Medulla oblongata (tissue), 1 donor: ENCODE results near the gene NME1.
"Not testable (repeated sequence)": the region's sequence is repeated elsewhere in the genome, so short reads cannot be mapped to it uniquely, and the experiment has no call there.

Experiments
- DNase-seq: peaks from one replicate; pipeline ENCODE4 v3.0.0-alpha.2; 2015; ENCODE audit errors: extremely low spot score

Gene NME1

DNA sequence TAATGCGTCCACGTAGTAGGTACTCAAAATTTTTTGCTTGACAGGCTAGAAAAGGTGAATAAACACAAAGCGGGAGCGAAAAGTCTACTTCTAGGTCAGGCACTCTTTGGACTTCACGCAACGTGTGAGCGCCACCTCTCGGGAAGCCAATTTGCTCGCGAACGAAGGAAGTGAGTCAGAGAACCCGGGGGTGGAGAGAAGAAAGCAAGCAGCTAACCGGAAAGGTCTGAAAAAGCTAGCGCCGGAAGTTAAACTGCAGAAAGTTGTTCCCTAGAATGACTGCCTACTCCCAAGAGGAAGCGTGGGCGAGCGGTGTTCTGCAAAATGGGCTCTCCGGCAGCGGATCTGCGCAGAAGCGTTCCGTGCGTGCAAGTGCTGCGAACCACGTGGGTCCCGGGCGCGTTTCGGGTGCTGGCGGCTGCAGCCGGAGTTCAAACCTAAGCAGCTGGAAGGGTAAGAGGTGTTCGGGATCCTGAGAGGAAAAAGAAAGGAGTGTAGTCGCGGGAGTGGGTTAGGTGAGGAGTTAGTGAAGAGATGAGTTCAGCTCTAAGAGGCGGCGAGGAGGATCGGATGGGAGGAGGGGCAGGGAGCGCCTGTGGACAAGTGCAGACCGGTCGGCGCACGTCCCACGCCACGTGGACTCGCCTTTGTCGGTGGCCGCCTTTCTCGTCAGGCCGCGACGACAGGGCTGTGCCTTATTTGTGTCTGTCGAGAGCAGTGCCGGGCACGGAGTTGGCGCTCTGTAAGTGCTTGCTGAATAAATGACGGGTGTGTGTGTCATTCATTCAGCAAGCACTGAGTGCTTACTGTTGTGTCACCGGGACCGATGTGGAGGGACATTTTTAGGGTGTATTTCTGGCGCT, at the start of gene NME1:
Gene NME1 (plus strand): TSS at position 350 of the 863 bp plus-strand sequence. CDS start 2,096 bp downstream, outside the sequence.
- DNase-seq, result peak; percentile 100

DNA sequence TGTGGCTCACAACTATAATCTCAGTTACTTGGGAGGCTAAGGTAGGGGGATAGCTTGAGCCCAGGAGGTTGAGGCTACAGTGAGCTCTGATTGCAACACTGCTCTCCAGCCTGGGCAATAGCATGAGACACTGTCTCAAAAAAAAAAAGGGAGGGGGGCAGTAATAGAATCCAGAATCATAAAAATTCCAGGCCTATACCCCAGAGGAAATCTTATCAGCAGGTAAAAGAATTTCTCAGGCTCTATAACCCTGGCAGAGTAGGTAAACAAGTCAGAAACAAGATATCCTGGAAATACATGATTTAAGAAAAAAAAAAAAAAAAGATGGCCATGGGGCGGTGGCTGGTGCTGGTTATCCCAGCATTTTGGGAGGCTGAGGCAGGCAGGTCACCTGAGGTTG, 45.6 kb upstream of the NME1 start:
- DNase-seq, result no peak

DNA sequence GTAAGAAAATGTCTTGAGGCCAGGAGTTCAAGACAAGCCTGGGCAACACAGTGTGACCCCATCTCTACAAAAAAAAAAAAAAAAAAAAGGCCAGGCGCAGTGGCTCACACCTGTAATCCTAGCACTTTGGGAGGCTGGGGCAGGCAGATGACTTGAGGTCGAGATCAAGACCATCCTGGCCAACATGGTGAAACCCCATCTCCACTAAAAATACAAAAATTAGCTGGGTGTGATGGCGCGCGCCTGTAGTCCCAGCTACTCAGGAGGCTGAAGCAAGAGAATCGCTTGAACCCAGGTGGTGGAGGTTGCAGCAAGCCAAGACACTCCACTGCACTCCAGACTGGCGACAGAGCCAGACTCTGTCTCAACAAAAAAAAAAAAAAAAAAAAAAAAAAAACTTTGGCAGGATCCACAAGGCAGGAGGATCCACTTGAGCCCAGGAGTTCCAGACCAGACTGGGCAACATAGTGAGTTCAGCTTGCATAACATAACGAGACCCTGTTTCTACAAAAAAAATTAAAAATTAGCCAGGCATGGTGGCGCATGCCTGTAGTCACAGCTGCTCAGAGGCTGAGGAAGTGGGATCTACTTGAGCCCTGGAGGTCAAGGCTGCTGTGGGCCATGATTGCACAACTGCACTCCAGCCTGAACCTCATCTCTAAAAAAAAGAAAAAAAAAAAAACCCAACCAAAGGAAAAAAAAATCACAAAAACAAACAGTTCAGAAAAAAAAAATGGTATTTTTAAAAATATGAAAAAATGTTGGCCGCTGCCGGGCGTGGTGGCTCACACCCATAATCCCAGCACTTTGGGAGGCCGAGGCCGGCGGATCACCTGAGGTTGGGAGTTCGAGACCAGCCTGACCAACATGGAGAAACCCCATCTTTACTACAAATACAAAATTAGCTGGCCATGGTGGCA, 40.8 kb upstream of the NME1 start:
- DNase-seq, result peak; percentile 33

DNA sequence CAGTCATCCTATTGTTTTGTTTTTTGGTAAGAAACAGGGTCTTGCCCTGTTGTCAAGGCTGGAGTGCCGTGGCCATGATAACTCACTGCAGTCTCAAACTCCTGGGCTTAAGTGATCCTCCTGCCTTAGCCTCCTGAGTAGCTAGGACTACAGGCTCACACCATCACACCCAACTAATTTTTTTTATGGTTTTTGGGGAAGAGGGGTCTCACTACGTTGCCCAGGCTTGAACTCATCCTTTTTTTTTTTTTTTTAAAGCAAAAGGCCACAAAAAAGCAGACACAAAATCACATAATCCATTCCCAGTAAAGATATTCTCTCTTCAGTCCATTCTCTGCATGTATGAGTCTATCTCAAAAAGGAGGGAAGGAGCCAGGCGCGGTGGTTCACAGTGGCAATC, 38.2 kb upstream of the NME1 start:
- no peak for DNase-seq

DNA sequence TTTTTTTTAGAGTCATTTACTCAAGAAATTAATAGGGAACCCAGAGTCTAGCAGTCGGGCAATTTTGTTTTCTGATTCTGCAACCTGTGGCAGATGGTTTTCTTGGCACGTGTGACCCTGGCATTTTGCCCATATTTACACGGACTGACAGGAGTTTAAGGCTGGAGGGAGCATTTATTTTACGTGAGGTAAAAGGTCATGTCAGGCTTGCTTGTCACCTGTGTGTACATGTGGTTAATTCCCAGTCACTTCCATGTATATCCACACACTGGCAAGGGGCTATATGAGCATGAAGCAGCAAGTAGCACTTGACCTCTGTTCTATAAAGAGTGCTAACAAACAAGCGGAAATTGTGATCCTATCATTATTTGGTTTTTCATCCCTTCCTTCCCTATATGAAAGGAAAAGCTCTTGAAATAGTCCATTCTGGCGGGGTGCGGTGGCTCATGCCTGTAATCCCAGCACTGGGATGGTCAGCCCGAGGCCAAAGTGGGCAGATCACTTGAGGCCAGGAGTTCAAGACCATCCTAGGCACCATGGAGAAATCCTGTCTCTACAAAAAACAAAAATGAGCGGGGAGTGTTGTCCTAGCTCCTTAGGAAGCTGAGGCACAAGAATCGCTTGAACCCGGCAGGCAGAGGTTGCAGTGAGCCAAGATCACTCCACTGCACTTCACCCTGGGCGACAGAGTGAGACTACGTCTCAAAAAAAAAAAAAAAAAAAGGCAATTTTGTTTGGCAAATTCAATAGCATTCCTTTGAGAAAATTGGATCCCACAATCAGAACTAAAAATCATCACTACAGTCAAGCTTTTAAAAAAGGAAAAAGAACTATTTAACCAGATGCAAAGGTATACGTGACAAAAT, 34.8 kb upstream of the NME1 start:
- DNase-seq, result peak; percentile 27

DNA sequence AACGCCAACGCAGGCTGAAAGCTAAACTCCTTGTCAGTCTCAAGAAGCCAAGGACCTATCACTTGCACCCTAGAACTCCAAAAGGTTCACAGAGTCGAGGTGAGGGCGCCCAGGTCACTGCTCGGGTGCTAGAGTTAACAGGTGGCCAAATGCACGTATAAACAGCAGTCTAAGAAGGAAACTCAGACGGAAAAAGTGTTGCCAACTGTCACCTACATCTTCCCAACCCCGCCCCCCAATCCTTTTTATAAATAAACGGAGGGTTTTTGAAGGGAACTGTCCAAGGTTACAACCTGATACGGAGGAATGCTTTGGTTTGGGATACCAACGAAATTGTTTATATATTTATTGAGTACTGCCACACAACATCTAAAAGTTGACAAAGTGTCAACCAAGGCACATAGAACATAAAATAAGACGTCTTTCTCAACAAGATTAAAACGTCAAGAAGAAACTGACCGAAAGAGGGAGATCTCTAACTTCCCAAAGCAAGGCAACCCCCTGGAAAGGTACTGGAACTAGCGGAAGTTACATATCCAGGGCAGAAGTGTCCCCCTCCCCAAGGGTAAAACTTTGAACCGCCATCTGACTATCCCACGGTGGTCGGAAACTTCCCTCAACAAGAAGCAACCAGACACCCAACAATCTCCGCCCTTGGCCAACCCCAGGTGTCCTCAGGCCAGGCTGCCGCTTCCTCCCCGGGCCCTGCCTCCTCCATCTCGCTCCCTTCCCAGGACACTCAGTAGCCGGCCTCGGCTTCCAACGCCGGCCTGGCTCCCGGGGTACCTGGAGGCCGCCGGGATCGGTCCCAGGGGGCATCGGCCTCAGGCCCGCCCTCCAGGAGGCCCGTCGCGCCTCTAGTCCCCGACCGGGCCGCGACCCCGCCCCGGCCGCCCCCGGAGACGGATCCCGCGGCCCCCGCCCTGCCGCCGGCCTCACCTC, 33.7 kb upstream of the NME1 start:
- DNase-seq, result peak; percentile 72

DNA sequence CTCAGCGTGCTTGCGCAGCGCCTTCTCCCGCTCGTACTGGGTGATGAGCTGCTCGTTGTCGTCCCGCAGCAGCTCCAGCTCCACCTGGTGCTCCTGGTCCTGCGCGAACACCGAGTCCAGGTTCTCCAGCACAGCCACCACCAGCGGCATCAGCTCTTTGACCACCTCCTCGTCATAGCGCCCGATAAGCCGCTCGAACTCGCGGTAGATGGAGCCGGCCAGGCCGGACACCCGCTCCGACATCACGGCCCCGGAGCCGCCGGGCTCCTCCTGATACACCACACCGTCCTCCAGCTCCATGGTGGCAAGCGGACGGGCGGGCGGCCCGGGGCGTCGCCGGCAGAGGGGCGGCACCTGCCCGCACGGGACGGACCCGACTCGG, 33.0 kb upstream of the NME1 start:
- DNase-seq, result peak; percentile 27

DNA sequence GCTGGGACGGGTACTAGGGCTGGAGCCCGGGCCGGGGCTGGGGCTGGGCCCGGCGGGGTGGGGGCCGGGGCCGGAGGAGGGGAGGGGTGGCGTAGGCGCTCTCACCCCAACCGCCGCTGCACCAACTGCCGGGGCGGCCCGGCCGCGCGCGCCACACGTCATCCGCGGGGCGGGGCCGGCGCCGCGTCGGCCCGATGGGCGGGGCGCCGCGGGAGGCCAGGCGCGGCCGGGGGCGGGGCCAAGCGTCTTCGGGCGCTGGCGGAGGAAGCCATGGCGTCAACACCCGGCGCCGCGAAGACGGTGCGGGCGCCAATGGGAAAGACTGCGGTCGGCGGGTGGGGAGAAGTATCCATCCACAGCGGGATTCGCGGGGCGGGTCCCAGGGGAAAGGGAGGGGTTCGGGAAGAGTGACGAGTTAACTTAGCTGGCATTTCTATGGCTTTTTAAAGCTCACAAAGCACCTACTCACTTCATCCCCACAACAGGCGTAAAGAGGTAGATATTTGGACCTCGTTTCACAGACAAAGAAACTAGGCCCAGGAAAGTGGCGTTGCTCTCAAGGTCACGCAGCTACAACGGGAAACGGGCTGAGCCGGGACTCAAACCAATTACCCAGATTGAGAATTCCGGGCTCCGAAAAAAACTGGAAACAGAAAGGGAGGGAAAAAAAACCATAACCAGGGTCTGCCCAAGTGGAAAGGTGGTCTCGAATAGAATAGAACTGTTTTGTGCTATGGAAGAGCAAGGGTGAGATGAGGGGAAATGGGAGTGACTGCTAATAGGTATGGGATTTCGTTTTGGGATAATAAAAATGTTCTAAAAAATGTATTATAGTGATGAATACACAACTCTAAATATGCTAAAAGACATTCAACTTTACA, 32.4 kb upstream of the NME1 start, which contains the start of gene SPAG9:
Gene SPAG9 (minus strand): TSS at position 130 of the 881 bp plus-strand sequence. CDS start 212 bp downstream, outside the sequence.
- DNase-seq, result peak; percentile 95

DNA sequence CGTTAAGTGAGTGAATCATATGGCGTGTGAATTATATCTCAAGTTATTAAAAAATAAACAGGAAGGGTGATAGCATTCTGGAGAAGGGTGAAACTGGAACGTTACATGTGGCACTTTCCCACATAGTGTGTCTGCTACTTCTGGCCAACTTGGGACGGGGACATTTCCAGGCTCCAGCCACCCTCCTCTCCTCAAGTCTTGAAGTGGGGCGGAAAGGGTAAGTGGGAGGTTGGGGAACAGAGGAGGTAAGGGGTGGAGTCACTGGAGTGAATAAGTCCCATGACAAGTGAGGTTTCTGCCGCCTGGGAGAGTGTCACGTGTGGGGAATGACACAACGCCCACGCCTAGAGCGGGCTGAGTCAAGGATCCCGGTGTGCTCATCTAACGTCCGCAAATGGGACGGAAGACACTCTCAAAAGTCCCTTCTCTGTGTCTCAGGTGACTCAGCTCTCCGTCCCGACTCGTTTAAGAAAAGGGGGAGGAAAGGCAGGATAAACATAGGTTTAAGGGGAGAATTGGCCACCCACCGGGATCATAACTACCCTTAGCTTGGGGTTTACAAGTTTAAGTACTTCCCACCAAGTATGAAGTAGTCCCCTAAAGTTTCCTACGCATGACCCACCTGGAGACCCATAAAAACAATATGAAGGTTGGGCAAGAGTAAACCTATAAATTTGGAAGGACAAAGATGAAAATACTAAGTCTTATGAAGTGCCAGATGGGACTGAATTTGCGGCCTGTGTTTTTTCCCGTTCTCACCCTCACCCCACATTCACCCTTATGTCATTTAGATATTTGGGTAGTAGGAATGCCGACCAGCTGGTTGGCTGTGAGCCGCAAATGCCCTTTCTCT, 31.5 kb upstream of the NME1 start:
- peak; percentile 94 for DNase-seq

DNA sequence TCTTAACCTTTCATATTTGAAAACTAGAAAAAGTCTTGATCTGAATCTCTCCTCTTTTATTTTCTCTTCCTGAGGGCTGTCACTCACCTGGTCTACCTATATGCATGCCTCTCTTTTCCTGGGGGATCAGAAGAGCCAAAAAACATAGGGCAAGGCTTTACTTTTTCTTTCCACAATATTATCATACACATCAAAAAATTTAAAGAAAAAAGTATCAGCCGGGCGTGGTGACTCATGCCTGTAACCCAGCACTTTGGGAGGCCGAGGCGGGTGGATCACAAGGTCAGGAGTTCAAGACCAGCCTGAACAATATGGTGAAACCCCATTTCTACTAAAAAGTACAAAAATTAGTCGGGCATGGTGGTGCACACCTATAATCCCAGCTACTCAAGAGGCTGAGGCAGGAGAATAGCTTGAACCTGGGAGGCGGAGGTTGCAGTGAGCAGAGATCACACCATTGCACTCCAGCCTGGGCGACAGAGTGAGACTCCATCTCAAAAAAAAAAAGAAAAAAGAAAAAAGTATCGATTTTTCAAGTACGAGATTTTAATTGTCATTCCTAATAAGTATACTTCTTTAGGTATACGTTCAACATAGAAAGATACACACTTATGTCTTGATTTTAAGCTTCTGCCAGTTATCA, 30.8 kb upstream of the NME1 start:
- not testable (repeated sequence) for DNase-seq

DNA sequence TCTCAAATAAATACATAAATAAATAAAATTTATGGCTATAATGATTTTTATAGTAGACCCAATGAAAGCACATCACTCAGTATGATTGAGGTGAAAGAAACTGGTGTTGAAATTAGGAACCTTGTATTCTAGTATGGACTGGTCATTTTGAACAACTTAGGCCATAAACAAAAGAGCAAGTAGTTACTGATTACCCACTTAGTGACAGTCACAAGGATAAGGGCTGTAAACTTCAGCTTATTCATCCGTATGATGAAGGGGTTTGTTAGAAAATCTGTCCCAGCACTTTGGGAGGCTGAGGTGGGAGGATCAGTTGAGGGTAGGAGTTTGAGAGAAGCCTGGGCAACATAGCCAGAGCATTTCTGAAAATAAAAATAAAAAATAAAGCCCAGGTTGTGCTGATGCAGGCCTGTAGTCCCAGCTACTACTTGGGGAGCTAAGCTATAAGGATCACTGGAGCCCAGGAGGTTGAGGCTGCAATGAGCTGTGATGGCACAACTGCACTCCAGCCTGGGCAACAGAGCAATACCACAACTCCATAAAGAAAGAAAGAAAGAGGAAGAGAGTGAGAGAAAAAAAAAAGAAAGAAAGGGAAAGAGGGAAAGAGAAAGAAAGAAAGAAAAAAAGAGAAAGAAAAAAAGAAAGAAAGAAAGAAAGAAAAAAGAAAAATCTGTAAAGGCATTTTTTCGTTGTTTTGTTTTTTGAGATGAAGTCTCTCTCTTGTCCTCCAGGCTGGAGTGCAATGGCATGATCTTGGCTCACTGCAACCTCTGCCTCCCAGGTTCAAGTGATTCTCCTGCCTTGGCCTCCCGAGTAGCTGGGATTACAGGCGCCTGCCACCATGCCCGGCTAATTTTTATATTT, 28.5 kb upstream of the NME1 start:
- DNase-seq, result no peak

DNA sequence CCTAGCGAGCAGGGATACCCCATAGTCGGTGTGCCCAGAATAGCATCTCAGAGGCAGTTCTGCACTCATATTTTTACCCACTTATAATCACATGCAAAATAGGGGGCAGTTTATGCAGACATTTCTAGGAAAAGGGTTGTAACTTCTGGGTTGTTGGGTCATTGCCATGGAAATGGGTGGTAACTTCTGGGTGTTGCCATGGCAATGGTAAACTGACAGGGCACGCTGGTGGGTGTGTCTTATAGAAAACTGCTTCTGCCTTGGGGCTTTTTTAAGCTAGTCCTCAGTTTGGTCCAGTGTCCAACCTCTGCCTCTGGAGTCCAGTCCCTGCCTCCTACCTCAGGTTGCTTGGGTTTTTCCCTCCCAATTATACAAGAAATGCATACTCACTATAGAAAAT, 25.3 kb upstream of the NME1 start:
- DNase-seq, result no peak

DNA sequence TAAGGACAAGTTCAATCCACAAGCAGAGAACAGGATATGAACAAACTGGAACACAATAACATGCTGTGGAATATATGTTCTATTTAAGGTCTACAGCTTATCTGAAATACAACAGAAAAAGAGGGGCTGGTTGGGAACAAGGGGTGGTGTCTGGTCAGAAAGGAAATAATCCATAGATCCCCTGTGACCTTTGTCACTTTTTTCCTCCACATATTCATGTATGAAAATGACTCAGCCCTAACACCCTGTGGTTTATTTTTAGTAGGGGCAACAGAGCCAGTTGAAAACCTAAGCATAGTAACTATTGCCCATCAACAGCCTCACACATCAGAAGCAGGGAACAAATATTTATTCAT, 20.4 kb upstream of the NME1 start:
- no peak for DNase-seq

DNA sequence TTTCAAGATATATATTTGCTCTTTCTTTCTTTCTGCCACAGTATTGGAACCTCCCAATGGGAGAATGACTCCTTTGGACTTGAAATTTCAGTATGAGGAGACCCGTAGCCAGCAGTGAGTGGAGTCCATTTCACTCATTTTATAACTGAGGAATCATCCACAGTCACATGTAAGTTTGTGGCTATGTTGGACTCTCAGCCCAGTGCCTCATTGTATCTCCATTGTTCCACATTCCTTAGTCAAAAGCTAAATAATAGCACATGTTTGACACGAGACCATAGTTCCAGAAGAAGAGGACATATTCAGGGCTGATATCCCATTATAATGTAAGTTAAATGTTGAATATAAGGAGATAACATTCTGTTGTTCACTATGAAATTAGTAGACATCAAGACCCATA, 20.0 kb upstream of the NME1 start:
- DNase-seq, result no peak

DNA sequence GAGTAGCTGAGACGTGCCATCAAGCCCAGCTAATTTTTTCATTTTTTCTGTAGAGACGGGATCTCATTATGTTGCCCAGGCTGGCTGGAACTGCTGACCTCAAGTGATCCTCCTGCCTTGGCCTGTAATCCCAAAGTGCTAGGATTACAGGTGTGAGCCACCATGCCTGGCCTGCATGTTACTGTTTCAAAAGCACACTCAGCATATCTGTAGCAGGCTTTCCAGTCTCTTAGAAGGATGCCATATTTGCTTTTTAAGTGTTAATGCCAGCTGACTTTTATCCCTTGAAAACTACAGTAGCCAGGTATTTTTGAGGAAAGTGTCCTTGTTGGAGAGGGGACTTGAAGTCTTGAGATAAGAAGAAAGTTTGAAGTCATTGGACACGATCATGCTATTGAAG, 17.4 kb upstream of the NME1 start:
- no peak for DNase-seq

DNA sequence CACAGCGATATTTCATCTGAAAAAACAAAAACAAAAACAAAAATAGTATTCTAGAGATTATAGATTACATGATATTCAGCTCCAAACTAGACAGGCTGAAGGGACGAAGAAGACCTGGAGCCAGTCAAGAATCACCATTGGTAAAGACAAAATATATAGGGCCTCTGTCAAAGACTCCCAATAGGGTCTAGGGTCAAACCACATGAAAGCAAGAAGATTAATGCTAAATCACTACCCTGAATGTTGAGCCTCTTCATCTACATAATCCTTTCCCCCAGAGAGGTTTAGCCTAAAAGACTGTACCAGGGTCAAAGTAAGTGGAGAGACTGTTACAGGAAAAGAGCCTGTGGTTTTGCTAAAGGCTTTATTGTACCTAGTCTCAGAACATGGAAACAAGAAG, 10.8 kb upstream of the NME1 start:
- no peak for DNase-seq
